Activated CD8-positive, alpha-beta memory T cell treated with anti-CD3 and anti-CD28 coated beads for 4 hours (primary cell): Measurements from ENCODE around the gene ZNRD2.

Experiments
- DNase-seq, 2 donors: peaks; one replicate each; pipeline ENCODE4 v3.0.0-alpha.2; 2020; ENCODE audit warnings: low read depth in 2 of 2

Gene ZNRD2

DNA sequence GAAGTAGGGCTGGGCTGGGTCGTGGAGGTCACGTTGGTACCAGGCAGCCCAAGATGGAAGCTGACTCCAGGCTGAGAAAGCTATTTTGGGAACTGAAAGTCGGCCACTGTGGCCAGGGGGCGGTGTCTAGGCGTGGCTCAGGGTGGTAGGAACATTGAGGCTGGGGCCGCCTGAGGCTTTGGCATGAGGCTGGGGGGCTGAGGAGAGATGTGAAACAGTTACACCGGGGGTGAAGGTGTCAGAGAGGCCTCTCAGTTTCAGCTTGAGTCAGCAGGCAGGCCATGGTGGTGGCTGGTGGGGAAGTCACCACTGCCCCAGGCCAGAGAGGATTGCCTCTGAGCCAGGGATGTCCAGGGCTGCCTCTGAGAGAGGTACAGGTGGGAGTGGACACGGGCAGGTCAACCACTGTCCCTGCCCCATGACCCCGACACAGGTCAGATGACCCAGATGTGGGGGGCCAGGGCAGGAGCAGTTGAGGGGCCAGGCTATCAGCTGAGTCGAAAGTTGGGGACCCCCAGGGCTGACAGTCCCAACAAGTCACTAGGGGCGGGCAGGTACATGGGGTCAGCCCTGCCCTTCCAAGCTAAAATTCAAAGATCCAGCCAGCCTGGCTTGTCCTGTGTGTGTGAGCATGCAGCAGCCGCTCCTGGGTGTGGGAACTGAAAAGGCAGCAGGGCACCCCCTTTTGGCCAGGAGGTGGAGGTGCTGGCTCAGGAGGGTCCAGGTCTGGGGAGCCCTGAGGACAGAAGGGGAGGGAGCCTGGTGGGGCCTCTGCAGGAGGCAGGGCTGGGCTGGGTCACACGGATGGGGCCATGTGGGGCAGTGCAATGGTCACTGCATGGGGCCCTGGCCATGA lies 18.1 kb downstream of the ZNRD2 start:
- DNase-seq: peak in 1 of 2 donors; percentile 59

DNA sequence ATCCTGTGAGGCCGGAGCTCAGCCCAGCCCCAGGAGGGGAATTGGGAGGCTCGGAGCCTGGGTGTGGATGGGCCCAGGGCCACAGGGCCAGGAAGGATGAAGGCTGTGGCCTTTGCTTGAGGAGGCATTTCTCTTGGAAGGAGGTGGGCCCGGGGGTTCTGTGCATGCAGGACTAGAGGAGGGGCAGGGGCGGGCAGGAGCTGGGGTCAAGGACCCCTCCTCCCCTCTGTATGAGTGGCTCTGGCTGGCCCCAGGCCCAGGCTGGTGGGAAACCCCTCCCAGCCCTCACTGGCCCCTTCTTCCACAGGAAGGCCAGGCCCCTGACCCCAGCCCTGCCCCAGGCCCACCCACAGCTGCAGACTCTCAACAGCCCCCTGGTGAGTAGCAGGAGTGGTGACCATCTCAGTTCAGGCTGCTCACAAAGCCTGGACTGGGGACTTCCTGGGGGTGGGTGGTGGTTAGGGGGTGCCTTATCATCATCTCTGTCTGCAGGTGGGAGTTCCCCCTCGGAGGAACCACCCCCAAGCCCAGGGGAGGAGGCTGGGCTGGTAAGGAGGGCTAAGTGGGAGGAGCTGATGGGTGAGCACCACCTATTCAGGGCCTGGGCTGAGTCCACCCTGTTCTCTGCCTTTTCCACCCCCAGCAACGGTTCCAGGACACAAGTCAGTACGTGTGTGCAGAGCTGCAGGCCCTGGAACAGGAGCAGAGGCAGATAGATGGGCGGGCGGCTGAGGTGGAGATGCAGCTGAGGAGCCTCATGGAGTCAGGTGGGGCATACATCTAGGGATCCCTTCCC lies 19.4 kb downstream of the ZNRD2 start:
- no peak for DNase-seq

- no peak for DNase-seq
Measured at GRCh38 chr11:65590240-65590738, 20.0 kb downstream of the ZNRD2 start.

DNA sequence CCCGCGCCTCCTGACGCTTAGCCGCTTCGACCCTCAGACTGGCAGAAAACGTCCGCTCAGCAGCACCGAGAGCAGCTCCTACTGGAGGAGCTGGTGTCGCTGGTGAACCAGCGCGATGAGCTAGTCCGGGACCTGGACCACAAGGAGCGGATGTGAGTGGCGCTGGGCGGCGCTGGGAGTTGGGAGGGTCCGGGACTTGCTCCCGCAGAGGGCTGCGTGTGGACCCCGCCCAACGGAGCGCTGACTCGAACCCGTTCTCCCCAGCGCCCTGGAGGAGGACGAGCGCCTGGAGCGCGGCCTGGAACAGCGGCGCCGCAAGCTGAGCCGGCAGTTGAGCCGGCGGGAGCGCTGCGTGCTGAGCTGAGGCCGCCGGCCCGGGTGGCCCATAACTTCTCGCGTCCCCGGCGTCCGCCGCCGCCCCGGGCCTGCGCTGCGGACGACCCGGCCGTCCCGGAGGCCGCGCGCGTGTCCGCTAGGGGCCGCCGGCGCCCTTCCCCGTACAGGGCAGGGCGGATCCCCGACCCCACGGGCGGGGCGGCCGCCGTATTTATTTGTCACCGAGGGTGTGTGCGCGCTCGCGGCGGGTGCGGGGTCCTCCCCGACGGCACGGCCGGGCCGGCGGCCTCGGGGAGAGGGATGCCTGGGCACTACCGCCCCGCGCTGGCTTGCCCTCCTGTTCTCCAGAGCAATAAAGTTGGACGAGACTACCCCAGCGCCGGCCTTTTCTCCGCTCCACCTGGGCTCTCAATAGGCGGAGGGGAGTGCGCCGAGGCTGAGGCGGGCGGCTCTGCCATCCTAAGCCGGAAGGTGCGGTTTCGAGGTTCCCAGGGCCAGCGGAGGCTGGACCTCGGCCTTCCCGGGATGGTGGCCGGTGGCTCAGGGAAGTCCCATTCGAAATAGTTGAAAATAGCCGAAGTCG lies 21.9 kb downstream of the ZNRD2 start:
- DNase-seq: no peak

GRCh38 chr11:65592858-65593517 lies 22.7 kb downstream of the ZNRD2 start:
- DNase-seq: no peak

DNA sequence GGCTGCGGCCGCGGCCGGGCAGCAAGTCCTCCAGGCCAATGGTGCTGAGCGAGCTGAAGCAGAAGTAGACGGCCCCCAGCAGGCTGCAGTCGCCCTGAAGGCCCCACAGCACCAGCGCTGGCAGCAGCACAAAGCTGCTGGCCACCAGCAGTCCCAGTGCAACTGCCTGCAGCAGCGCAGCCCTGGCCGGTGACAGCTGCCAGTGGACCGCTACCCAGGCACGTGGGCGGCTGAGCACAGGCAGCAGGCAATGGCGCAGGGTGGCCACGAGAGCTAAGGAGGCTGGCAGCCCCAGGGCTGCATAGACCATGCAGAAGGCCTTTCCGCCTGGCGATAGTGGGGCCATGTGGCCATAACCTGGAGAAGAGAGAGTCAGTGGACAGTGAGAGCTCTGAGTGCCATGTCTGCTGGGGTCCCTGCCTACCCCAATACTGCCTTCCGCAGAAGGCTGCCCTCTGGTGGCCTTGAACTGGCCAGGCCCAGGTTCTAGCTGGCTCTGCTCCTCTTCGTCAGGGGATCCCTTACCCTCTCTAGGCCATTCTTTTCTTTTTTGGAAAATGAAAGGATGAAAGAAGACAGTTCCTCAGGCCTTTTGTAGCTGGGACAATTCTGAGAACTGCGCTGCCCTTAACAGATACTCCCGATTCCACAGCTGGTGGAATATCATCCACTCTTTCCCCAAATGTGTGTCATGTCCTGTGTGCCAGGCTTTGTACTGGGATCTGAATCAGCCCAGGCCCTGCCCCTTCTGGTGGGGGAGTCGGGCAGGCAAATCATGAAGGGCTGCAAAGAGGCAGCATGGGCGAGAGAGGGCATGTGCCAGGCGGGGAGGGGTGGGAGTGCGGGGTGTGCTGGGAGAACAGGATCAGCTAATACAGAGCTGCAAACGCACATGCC lies 23.5 kb downstream of the ZNRD2 start:
- DNase-seq: no peak

DNA sequence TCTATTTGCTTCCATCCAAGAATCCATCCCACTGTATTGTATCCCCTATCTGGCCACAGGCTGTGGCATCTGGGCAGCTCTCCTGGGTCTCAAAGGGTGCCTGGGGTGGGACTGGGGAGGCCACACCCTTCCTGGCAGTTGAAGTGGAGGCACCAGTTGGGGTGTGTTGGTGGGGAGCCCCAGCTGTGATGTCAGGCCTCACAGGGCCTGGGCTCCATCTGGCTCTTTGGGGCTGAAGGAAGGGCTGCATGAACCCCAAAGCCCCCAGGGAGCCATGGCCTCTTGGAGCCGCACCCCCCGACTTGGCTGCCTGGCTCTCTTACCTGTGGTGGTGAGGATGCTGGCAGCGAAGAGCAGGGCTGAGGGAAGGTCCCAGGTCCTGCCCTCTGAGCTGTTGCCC lies 24.9 kb downstream of the ZNRD2 start:
- DNase-seq: no peak

- no peak for DNase-seq
Measured at GRCh38 chr11:65595543-65596281, 25.4 kb downstream of the ZNRD2 start, which contains the start of gene KCNK7. KCNK7 (minus strand) TSS chr11:65595800; CDS start chr11:65595772, 28 bp downstream.

DNA sequence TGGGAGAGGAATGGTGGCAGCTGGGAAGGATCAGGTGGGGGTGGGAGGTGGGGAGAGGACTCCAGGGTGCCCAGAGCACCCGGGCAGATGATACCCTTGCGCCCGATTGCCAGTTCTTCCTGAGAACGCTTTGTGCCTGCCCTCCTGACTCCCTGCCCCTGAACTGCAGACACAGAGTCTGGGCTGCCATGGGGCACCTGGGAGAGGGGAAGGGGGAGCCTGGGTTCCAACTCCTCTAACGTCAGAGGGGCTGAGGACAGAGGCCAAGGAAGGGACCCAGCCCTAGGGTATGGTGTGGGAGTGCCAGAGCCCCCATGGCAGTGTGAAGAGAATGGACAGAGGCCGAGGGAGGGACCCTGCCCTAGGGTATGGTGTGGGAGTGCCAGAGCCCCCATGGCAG lies 26.2 kb downstream of the ZNRD2 start:
- DNase-seq: no peak

DNA sequence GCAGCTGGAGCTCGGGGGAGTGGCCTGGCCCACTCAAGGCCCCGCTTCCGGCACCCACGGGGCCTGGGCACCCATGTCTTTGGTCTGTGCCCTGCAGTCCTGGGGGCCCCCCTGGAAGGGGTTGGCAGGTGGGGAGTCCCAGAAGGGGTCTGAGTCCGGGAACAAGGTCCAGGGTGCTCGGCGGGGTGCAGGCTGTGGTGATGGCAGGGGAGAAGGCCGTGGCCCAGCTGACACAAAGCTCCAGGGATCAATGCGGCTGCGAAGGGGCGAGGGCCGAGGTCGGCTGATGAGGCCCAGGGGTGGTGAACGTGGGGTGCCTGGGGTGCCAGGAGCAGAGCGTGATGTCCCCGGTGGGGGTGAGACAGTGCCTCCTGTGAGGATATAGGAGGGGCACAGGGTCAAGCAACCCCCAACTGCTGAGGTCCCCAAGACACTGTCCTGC lies 28.0 kb downstream of the ZNRD2 start:
- no peak for DNase-seq

- no peak for DNase-seq
Measured at GRCh38 chr11:65599216-65599954, 29.1 kb downstream of the ZNRD2 start.

GRCh38 chr11:65599955-65600246 lies 29.6 kb downstream of the ZNRD2 start:
- no peak for DNase-seq

DNA sequence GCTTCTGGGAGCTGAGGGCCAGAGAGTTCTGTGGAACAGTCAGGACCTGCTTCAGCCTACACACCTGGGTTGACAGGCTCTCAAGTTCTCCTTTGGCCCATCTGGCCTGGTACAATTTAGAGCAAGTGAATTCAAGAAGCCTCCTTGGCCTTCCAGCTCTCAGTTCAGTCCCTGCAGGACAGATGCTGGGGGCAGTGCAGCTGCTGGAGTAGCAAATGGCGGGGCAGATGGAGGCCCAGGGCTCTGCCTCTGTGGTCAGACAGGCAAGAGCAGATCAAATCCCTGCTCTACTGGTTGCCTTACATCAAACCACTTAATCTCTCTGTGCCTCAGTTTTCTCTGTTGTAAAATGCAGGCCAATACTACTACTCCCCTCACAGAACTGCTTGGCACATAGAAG lies 34.0 kb downstream of the ZNRD2 start:
- no peak for DNase-seq

DNA sequence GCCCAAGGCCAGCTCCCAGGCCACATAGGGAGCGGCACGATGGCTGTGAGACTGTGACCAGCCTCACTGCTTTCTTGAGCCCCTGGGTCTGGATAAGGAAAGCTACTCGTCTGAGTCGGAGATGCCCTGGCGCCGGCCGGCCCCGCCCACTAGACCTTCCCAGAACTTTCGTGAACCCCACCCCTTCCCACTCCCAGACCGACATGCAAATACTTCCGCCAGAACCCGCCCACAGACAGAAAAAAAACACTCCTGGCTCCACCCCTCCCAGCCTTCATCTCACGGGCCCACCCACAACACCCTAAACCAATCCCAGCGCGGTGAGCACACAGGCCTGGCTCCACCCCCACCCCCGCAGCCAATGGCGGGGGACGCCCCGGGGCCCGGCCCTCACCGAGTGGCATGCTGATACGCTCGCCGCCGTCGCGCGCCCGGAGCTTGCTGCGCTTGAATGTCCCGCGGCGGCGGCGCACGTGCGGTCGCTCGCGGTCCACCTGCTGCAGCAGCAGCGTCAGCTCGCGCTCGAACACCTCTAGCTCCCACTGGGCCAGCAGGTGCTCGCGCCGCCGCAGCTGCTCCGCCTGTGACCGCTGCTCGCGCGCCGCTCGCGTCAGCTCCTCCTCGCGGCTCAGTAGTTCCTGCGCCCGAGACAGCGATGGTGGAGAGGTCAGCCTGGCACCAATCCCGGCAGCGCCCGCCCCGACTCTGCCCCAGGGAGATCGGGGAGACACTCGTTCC lies 36.8 kb downstream of the ZNRD2 start:
- DNase-seq: no peak

- DNase-seq: no peak
Measured at GRCh38 chr11:65607614-65608426, 37.5 kb downstream of the ZNRD2 start.

GRCh38 chr11:65609229-65609628 lies 39.0 kb downstream of the ZNRD2 start:
- no peak for DNase-seq

DNA sequence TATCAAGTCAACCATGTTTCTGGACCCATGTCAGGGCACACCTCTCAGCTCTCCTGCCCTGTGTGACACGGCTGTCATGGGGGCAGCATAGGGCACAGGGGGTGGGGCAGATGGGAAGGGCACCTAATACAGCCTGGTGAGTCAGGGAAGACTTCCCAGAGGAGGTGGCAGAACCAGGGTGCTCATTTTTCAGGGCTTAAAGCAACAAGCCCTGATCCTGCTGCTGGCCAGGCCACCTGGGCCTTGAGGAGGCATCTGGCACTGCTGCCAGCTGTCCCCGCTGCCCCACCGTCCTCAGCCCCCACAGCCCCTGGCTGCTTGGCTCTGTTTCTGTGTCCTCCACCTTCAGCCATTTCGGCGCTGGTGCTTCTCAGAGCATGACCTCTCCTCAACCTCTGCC lies 39.4 kb downstream of the ZNRD2 start:
- no peak for DNase-seq
